ENCODE results near the gene NECAP2. TPM values are rescaled to one million over a fixed set of nuclear protein-coding genes. Genes with fewer than 3 reads are reported as not detected.

NECAP2 gene
- polyA plus RNA-seq, 2 of the 4 experiments (the other 2 are of a cell fraction), result 29.7 to 38.5 TPM

- CTCF ChIA-PET, result interaction anchor here (0.6 kb wide), 4 partner anchors 28 to 402 kb away, joined by 3 read pairs; no protein-coding TSS in a partner anchor
Observed at GRCh38 chr1:16409536-16410152, 30.9 kb upstream of the NECAP2 start.

DNA sequence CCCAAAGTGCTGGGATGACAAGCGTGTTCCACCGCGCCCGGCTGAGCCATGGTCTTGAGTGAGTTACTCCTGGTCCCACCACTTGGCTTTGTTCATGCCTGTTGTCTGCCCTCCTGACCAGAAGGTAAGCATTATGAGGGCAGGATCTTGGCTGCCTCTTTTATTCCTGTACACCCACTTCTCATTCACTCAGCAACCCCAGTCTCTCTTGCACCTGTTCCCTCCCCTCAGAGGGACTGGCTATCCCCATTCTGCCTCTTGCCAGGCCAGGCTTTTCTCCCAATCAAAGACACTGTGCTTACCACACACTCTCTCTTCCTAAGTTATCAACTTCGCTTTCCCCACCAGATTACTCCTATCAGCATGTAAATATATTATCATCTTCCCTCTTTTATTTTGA, 29.7 kb upstream of the NECAP2 start:
- FAIRE-seq, result no peak
- no peak overlapping the region for H3K4me3 ChIP-seq

More at GRCh38 chr1:16409536-16410152, 30.9 kb upstream of the NECAP2 start:
- no peaks in the 10 kb centered on the region for H3K9me3 ChIP-seq
- ATAC-seq (peak; percentile 27 to 31; a peak in 3 of 6 replicates), FAIRE-seq (no peak), DNase-seq (ENCODE audit: low read depth in 1 of 2, low spot score in 1 of 2) (no peak)
- H3K4me1 ChIP-seq, result no peaks in the 10 kb centered on the region
- WGBS (ENCODE audit: missing lambda C conversion rate), result 90% methylated on average over 7 of the region's 25 CpGs
- TF ChIP-seq EHF (CRISPR knock-in tag; IDR thresholded peaks at IDR 0.05), result no peak
- TF ChIP-seq ESRRA (IDR thresholded peaks at IDR 0.05; ENCODE audit: borderline replicate concordance, low read length), result no peak
- no peak for TF ChIP-seq HOXB5 (CRISPR knock-in tag; IDR thresholded peaks at IDR 0.05)
- no peak for TF ChIP-seq HOXB13 (CRISPR knock-in tag; IDR thresholded peaks at IDR 0.05; ENCODE audit: low read depth)
- no peak for TF ChIP-seq CHD4 (IDR thresholded peaks at IDR 0.05; ENCODE audit: borderline replicate concordance)
- no peak for TF ChIP-seq REST (IDR thresholded peaks at IDR 0.05)
- TF ChIP-seq ZC3H11A (IDR thresholded peaks at IDR 0.05), result no peak
- no peak overlapping the region for H3K4me3 ChIP-seq
- no peak overlapping the region for H3K4me2 ChIP-seq
- H3K27ac ChIP-seq, result no peak overlapping the region
- POLR2A ChIA-PET, result no interaction called here

DNA sequence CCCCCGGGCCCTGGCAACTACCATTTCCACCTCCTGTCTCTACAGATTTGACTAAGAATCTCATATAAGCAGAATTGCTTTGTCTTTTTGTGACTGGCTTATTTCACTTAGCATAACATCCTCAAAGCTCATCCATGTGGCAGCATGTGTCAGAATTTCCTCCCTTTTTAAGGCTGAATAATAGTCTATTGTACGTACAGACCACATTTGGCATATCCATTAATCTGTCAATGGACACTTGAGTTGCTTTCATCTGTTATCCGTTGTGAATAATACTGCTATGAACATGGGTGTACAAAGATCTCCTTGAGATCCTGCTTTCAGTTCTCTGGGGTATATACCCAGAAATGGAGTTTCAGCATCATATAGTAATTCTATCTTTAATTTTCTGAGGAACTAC, 27.3 kb upstream of the NECAP2 start:
- FAIRE-seq (no peak), ATAC-seq (no peak), DNase-seq (ENCODE audit: low read depth in 1 of 2, low spot score in 1 of 2) (no peak)
- H3K4me3 ChIP-seq, result no peak overlapping the region
- 81% methylated on average over 3 of the region's 3 CpGs for WGBS (ENCODE audit: missing lambda C conversion rate)
- TF ChIP-seq ATOH8 (CRISPR knock-in tag; IDR thresholded peaks at IDR 0.05; ENCODE audit: low read depth) (no peak), NPAS2 (CRISPR knock-in tag; IDR thresholded peaks at IDR 0.05; ENCODE audit: borderline replicate concordance) (no peak), FOSB (CRISPR knock-in tag; IDR thresholded peaks at IDR 0.05) (no peak), CEBPB (IDR thresholded peaks at IDR 0.05) (no peak), RAD21 (conservative IDR thresholded peaks at IDR 0.05 in 1 of 2, IDR thresholded peaks at IDR 0.05 in 1 of 2) (no peak), GATA3 (IDR thresholded peaks at IDR 0.05; ENCODE audit: borderline replicate concordance) (no peak), MYC (IDR thresholded peaks at IDR 0.05; ENCODE audit: borderline replicate concordance, low read length) (no peak), CTCF (IDR thresholded peaks at IDR 0.05) (no peak), EP300 (IDR thresholded peaks at IDR 0.05) (no peak), HDAC2 (IDR thresholded peaks at IDR 0.05) (no peak)
- TF ChIP-seq, protein P1, sequence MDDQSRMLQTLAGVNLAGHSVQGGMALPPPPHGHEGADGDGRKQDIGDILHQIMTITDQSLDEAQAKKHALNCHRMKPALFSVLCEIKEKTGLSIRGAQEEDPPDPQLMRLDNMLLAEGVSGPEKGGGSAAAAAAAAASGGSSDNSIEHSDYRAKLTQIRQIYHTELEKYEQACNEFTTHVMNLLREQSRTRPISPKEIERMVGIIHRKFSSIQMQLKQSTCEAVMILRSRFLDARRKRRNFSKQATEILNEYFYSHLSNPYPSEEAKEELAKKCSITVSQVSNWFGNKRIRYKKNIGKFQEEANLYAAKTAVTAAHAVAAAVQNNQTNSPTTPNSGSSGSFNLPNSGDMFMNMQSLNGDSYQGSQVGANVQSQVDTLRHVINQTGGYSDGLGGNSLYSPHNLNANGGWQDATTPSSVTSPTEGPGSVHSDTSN (IDR thresholded peaks at IDR 0.05), result no peak
- POLR2A ChIA-PET, result no interaction called here
- H3K27ac ChIP-seq, result no peak overlapping the region
- no peaks in the 10 kb centered on the region for H3K9me3 ChIP-seq
- CTCF ChIA-PET, result no interaction called here
- H3K4me1 ChIP-seq, result no peaks in the 10 kb centered on the region
- no peak overlapping the region for H3K4me2 ChIP-seq

More for the DNA sequence above, 29.7 kb upstream of the NECAP2 start:
- DNase-seq (ENCODE audit: low read depth in 1 of 2, low spot score in 1 of 2) (no peak), ATAC-seq (no peak)
- ChIA-PET POLR2A (no interaction called here), CTCF (no interaction called here)
- Histone ChIP-seq H3K4me2 (no peak overlapping the region), H3K27ac (no peak overlapping the region), H3K9me3 (no peaks in the 10 kb centered on the region), H3K4me1 (no peaks in the 10 kb centered on the region)
- WGBS (ENCODE audit: missing lambda C conversion rate), result 92% methylated on average over 5 of the region's 5 CpGs
- TF ChIP-seq HOXB5 (CRISPR knock-in tag; IDR thresholded peaks at IDR 0.05) (no peak), FOSL2 (IDR thresholded peaks at IDR 0.05) (no peak), FOSL2 (CRISPR knock-in tag; IDR thresholded peaks at IDR 0.05) (no peak), RFX5 (IDR thresholded peaks at IDR 0.05) (no peak), JUN (IDR thresholded peaks at IDR 0.05) (no peak), EHMT2 (IDR thresholded peaks at IDR 0.05; ENCODE audit: low read depth) (no peak), TFCP2L1 (CRISPR knock-in tag; IDR thresholded peaks at IDR 0.05) (no peak), USF2 (IDR thresholded peaks at IDR 0.05) (no peak), HEYL (CRISPR knock-in tag; IDR thresholded peaks at IDR 0.05) (no peak)

Measured in A549 (cell line).